ENCODE measurements around the gene NFE2L2.

GRCh38 chr2:177298191-177298590 is 33.7 kb upstream of the NFE2L2 start:
- TF ChIP-seq CTCF (conservative IDR thresholded peaks at IDR 0.05; ENCODE audit: low read depth, low read length) (no peak), EZH2phosphoT487 (IDR thresholded peaks at IDR 0.05; ENCODE audit: borderline replicate concordance, low read length) (no peak), EZH2 (IDR thresholded peaks at IDR 0.05; ENCODE audit: low read length, unreplicated experiment) (no peak)

All from PC-3 (cell line).